WTC11 (cell line): ENCODE measurements around the gene DNAI7. TPM values are rescaled to one million over a fixed set of nuclear protein-coding genes. Genes with fewer than 3 reads are reported as not detected.

ENCODE experiments used
- ATAC-seq: fragments of 200-7000 bp; cut with Tn5 transposase; 2 replicates; pipeline ENCODE4 v1.10.0; 2021; ENCODE audit warnings: mild to moderate bottlenecking, moderate library complexity
- CTCF ChIA-PET: fragments of 300-600 bp; sonication (Branson Sonifier 250); formaldehyde crosslinking; loops from one replicate; lab custom pipeline; 2021; ENCODE audit warnings: antibody characterized with exemption; lab: Charles Lee
- POLR2A ChIA-PET: fragments of 350-600 bp; sonication (Branson Sonifier 250); formaldehyde crosslinking; loops from one replicate; lab custom pipeline; 2021; ENCODE audit warnings: antibody characterized with exemption; lab: Charles Lee
- DNase-seq: peaks from one replicate; pipeline ENCODE4 v3.0.0; 2021; ENCODE audit warnings: low spot score
- H3K27ac Mint-ChIP-seq: 2 replicates; pipeline ENCODE4 v1.8.0; 2021; ENCODE audit warnings: mixed read lengths
- H3K27me3 Mint-ChIP-seq: 2 replicates; pipeline ENCODE4 v1.8.0; 2021; ENCODE audit warnings: low read depth, mild to moderate bottlenecking, moderate library complexity, mixed read lengths
- H3K36me3 Mint-ChIP-seq: 2 replicates; pipeline ENCODE4 v1.8.0; 2021; ENCODE audit warnings: mixed read lengths
- H3K4me1 Mint-ChIP-seq: 2 replicates; pipeline ENCODE4 v1.8.0; 2022; ENCODE audit warnings: mixed read lengths
- H3K4me3 Mint-ChIP-seq: 2 replicates; pipeline ENCODE4 v1.8.0; 2021; ENCODE audit warnings: mild to moderate bottlenecking, moderate library complexity, mixed read lengths
- H3K9me3 Mint-ChIP-seq: 2 replicates; pipeline ENCODE4 v1.8.0; 2021; ENCODE audit warnings: mixed read lengths
- ARID4B ChIP-seq: sonication (generic); formaldehyde crosslinking; IDR thresholded peaks from 2 replicates; pipeline ENCODE4 v1.8.0; 2023; ENCODE audit warnings: missing genetic modification reagents, mild to moderate bottlenecking, borderline replicate concordance
- ATF1 ChIP-seq: sonication (generic); formaldehyde crosslinking; IDR thresholded peaks from 2 replicates; pipeline ENCODE4 v1.8.1; 2023; ENCODE audit warnings: mild to moderate bottlenecking, moderate library complexity, missing genetic modification reagents
- ATF2 ChIP-seq: sonication (generic); formaldehyde crosslinking; IDR thresholded peaks from 2 replicates; pipeline ENCODE4 v1.8.1; 2022; ENCODE audit warnings: low read depth, missing genetic modification reagents, borderline replicate concordance
- ATF3 ChIP-seq: sonication (generic); formaldehyde crosslinking; conservative IDR thresholded peaks from 2 replicates; pipeline ENCODE4 v1.8.1; 2022; ENCODE audit warnings: mild to moderate bottlenecking, missing genetic modification reagents
- CREB1 ChIP-seq: sonication (generic); formaldehyde crosslinking; IDR thresholded peaks from 2 replicates; pipeline ENCODE4 v1.8.0; 2023; ENCODE audit warnings: mild to moderate bottlenecking, missing genetic modification reagents
- E2F1 ChIP-seq: sonication (generic); formaldehyde crosslinking; IDR thresholded peaks from 2 replicates; pipeline ENCODE4 v1.8.0; 2022; ENCODE audit warnings: mild to moderate bottlenecking, missing genetic modification reagents
- FOXJ3 ChIP-seq: sonication (generic); formaldehyde crosslinking; IDR thresholded peaks from 2 replicates; pipeline ENCODE4 v1.9.0; 2021; ENCODE audit warnings: missing genetic modification reagents, mild to moderate bottlenecking, borderline replicate concordance
- GRHL2 ChIP-seq: fragments of 250-450 bp; sonication (Bioruptor Pico); IDR thresholded peaks from 2 replicates; pipeline ENCODE4 v1.8.0; 2022; ENCODE audit warnings: mild to moderate bottlenecking, moderate library complexity; ENCODE audit not compliant: insufficient replicate concordance, severe bottlenecking
- JAZF1 ChIP-seq: fragments of 250-450 bp; sonication (Bioruptor Pico); IDR thresholded peaks from 2 replicates; pipeline ENCODE4 v1.9.0; 2021; ENCODE audit warnings: moderate library complexity, mild to moderate bottlenecking, inconsistent platforms
- MXD4 ChIP-seq: fragments of 250-450 bp; sonication (Bioruptor Pico); IDR thresholded peaks from 2 replicates; pipeline ENCODE4 v1.8.0; 2021; ENCODE audit warnings: mild to moderate bottlenecking, moderate library complexity, borderline replicate concordance
- NFATC4 ChIP-seq: fragments of 250-450 bp; sonication (Bioruptor Pico); IDR thresholded peaks from 2 replicates; pipeline ENCODE4 v1.9.0; 2021; ENCODE audit warnings: mild to moderate bottlenecking
- NR2C2 ChIP-seq: sonication (generic); formaldehyde crosslinking; IDR thresholded peaks from 2 replicates; pipeline ENCODE4 v1.8.0; 2022; ENCODE audit warnings: mild to moderate bottlenecking, missing genetic modification reagents
- NR3C1 ChIP-seq: sonication (generic); formaldehyde crosslinking; conservative IDR thresholded peaks from 2 replicates; pipeline ENCODE4 v1.8.1; 2023; ENCODE audit warnings: low read depth, mild to moderate bottlenecking, missing genetic modification reagents
- OVOL2 ChIP-seq: fragments of 250-450 bp; sonication (Bioruptor Pico); IDR thresholded peaks from 2 replicates; pipeline ENCODE4 v1.9.0; 2021; ENCODE audit warnings: mild to moderate bottlenecking, borderline replicate concordance
- SMAD4 ChIP-seq: sonication (generic); formaldehyde crosslinking; IDR thresholded peaks from 2 replicates; pipeline ENCODE4 v1.8.0; 2022; ENCODE audit warnings: mild to moderate bottlenecking, missing genetic modification reagents
- ZNF138 ChIP-seq: sonication (generic); formaldehyde crosslinking; conservative IDR thresholded peaks from 2 replicates; pipeline ENCODE4 v1.8.1; 2022; ENCODE audit warnings: mild to moderate bottlenecking, moderate library complexity, missing genetic modification reagents
- ZNF232 ChIP-seq: sonication (generic); formaldehyde crosslinking; IDR thresholded peaks from 2 replicates; pipeline ENCODE4 v1.8.0; 2022; ENCODE audit warnings: mild to moderate bottlenecking, missing genetic modification reagents
- ZNF263 ChIP-seq: sonication (generic); formaldehyde crosslinking; IDR thresholded peaks from 2 replicates; pipeline ENCODE4 v1.8.1; 2022; ENCODE audit warnings: low read depth, mild to moderate bottlenecking, moderate library complexity, missing genetic modification reagents
- total RNA-seq: library from RNA; stranded (reverse); gene quantifications from 3 replicates; pipeline ENCODE4 v1.2.3, GENCODE V29; 2021

DNAI7 gene
- total RNA-seq, 1 experiment from 2014 or later: not detected

DNA sequence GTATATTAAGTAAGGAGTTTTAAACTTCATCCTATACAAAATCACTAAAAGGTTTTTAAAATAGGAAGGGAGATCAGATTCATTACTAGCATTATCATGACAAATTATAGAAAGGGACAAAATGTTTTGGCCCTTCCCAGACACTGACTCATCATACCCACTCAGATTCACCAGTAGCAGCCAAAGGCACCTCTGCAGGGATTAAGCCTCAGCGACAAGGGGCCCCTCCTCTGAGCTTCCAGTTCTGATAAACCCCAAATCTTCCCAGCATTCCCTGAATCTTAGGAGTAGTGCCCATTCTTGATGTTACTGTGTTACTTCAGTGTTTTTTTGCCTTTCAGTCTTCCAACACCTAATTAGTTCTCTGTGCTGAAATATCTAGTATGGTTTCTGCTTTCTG is 41.2 kb upstream of the DNAI7 start:
- ATAC-seq (no peak), DNase-seq (no peak)
- no peak for TF ChIP-seq NFATC4 (CRISPR knock-in tag)
- no peak for TF ChIP-seq NR2C2 (CRISPR knock-in tag)
- TF ChIP-seq GRHL2 (CRISPR knock-in tag): no peak
- TF ChIP-seq ZNF232 (CRISPR knock-in tag): no peak
- TF ChIP-seq ATF1 (CRISPR knock-in tag): no peak
- no peak for TF ChIP-seq CREB1 (CRISPR knock-in tag)
- TF ChIP-seq MXD4 (CRISPR knock-in tag): no peak
- no peak for TF ChIP-seq ZNF138
- no peaks in the 10 kb centered on the region; the same call in 1 of the 2 replicates for H3K4me1 Mint-ChIP-seq
- H3K27me3 Mint-ChIP-seq: no peaks in the 10 kb centered on the region
- H3K9me3 Mint-ChIP-seq: no peaks in the 10 kb centered on the region
- H3K36me3 Mint-ChIP-seq: peaks cover 24% of the 10 kb centered on the region
- ChIA-PET POLR2A (no interaction called here), CTCF (interaction anchor here (1.0 kb wide), 1 partner anchor 151 kb away, joined by 4 read pairs; no protein-coding TSS in a partner anchor)
- H3K27ac Mint-ChIP-seq: peak overlapping the region; percentile 26; the same call in 1 of the 2 replicates
- no peak overlapping the region for H3K4me3 Mint-ChIP-seq

DNA sequence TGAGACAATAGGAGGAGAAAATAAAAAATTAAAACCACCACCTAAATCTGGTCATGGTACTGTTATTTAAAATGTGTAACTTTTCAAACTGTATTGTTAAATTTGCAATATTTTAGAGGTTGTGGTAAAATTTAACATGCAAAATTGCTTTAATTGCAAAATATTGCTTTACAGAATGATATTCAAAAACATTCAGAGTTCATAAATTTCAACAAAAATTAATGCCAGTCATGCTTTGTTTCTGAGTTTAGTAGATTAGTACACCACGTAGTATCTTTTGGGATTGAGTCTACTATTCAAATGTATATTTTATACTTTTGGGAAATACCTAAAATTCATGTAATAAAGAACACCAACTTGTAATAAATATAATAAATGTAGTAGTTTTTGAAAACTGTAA is 18.4 kb upstream of the DNAI7 start:
- no peak for ATAC-seq
- no peak overlapping the region for H3K27ac Mint-ChIP-seq
- POLR2A ChIA-PET: interaction anchor here (1.0 kb wide), 1 partner anchor 171 kb away, joined by 3 read pairs; no protein-coding TSS in a partner anchor
- H3K9me3 Mint-ChIP-seq: no peaks in the 10 kb centered on the region
- H3K4me1 Mint-ChIP-seq: no peaks in the 10 kb centered on the region
- H3K27me3 Mint-ChIP-seq: no peaks in the 10 kb centered on the region
- CTCF ChIA-PET: no interaction called here
- peaks cover 13% of the 10 kb centered on the region for H3K36me3 Mint-ChIP-seq
- TF ChIP-seq NR3C1 (CRISPR knock-in tag) (no peak), FOXJ3 (CRISPR knock-in tag) (no peak), JAZF1 (CRISPR knock-in tag) (no peak), ARID4B (CRISPR knock-in tag) (no peak)
- TF ChIP-seq, all 79 proteins: peak for 0
- DNase-seq: no peak
- H3K4me3 Mint-ChIP-seq: no peak overlapping the region

DNA sequence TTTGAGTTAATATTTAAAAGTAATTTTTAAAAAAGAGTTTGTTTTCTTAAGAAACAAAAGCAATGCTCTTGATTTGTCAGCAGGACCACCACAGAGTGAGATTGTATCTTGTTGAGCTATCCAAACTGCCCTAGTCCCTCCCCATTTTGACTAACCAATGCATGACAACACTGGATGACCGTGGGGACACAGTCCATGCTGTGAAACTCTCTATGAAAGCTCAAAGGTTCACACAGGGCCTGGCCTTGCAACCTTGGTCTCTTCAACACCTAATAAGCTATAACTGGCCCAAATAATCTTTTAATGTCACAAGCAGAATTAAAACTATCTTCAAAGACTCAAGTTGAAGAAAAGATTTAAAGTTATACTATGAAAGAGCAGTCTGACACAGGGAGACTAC is 13.6 kb upstream of the DNAI7 start:
- ChIA-PET POLR2A (interaction anchor here (1.4 kb wide), 1 partner anchor 14 kb away, joined by 5 read pairs; the partner anchor contains the start of genes DNAI7 and ETFRF1), CTCF (interaction anchor here (1.9 kb wide), 1 partner anchor 179 kb away, joined by 5 read pairs; no protein-coding TSS in a partner anchor)
- TF ChIP-seq SMAD4 (CRISPR knock-in tag) (no peak), E2F1 (CRISPR knock-in tag) (no peak), ATF2 (CRISPR knock-in tag) (no peak), ZNF263 (CRISPR knock-in tag) (no peak), OVOL2 (no peak), ATF3 (CRISPR knock-in tag) (no peak)
- Mint-ChIP-seq H3K9me3 (no peaks in the 10 kb centered on the region), H3K27ac (peak overlapping the region; percentile 25; the same call in 1 of the 2 replicates), H3K4me3 (no peak overlapping the region), H3K4me1 (no peaks in the 10 kb centered on the region), H3K36me3 (peaks cover 17% of the 10 kb centered on the region), H3K27me3 (no peaks in the 10 kb centered on the region)
- no peak for DNase-seq
- ATAC-seq: no peak
